ENCODE measurements around the gene DOCK4. TPM values are rescaled to one million over a fixed set of nuclear protein-coding genes. Genes with fewer than 3 reads are reported as not detected.

The DOCK4 gene
- total RNA-seq, 1 donor from 2014 or later: 4.5 TPM

- Histone ChIP-seq H3K4me3 (ENCODE audit: low read depth, low read length) (no peak overlapping the region), H3K27me3 (ENCODE audit: control insufficient read depth, insufficient read depth, low read length) (no peaks in the 10 kb centered on the region), H3K36me3 (ENCODE audit: control insufficient read depth, insufficient read depth, low read length) (no peaks in the 10 kb centered on the region)
- FAIRE-seq (no peak), DNase-seq (ENCODE audit: low read depth) (no peak)
- TF ChIP-seq, protein P1, sequence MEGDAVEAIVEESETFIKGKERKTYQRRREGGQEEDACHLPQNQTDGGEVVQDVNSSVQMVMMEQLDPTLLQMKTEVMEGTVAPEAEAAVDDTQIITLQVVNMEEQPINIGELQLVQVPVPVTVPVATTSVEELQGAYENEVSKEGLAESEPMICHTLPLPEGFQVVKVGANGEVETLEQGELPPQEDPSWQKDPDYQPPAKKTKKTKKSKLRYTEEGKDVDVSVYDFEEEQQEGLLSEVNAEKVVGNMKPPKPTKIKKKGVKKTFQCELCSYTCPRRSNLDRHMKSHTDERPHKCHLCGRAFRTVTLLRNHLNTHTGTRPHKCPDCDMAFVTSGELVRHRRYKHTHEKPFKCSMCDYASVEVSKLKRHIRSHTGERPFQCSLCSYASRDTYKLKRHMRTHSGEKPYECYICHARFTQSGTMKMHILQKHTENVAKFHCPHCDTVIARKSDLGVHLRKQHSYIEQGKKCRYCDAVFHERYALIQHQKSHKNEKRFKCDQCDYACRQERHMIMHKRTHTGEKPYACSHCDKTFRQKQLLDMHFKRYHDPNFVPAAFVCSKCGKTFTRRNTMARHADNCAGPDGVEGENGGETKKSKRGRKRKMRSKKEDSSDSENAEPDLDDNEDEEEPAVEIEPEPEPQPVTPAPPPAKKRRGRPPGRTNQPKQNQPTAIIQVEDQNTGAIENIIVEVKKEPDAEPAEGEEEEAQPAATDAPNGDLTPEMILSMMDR (IDR thresholded peaks at IDR 0.05; ENCODE audit: insufficient read depth, low read length, severe bottlenecking): no peak
Measured at GRCh38 chr7:112116358-112116757, 89.8 kb downstream of the DOCK4 start.

DNA sequence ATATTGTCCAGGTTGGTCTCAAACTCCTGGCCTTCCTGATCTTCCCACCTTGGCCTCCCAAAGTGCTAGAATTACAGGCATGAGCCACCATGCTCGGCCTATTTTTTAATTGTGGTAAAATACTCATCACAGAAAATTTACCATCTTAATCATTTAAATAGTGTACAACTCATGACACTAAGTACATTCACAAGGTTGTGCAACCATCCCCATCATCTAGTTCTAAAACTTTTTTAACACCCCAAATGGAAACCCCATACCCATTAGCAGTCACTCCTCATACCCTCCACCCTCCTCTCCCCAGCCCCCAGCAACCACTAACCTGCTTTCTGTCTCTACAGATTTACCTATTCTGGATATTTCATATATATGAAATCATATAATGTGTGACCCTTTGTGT, 90.3 kb downstream of the DOCK4 start:
- Histone ChIP-seq H3K36me3 (ENCODE audit: control insufficient read depth, insufficient read depth, low read length) (no peaks in the 10 kb centered on the region), H3K4me3 (ENCODE audit: low read depth, low read length) (no peak overlapping the region), H3K27me3 (ENCODE audit: control insufficient read depth, insufficient read depth, low read length) (no peaks in the 10 kb centered on the region)
- FAIRE-seq: no peak
- TF ChIP-seq, protein P1 (IDR thresholded peaks at IDR 0.05; ENCODE audit: insufficient read depth, low read length, severe bottlenecking): no peak
- DNase-seq (ENCODE audit: low read depth): no peak

DNA sequence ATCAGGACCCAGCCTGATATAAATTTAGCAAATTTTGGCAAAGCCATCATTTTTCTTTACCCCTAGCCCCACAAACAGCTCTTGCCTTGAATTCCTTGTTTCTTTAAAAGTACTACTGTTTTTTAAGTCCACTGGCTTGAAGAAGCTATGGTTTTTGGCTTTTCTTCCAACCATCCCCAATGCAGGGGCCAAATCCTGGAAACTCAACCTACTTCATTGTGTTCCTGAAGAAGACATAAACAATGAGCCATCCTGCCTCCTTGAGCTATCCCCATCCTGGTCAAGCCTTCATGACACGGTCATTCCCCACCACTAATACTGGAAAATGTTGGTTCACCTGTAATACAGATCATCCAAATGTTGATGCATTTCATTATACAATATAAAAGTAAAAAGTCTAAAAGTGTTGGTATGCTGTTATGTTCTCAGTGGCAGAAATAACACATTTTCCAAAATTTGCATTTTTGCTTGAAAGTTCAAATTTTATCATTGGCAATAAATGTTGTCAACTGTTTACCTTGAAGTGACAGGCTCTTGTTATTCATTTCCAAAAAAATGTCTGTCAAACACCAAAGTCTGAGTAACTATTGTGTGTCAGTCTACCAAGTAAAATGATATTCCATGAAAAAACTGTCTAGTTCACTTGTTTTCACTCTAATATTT, 92.2 kb downstream of the DOCK4 start:
- DNase-seq (ENCODE audit: low read depth) (no peak), FAIRE-seq (no peak)
- Histone ChIP-seq H3K27me3 (ENCODE audit: control insufficient read depth, insufficient read depth, low read length) (no peaks in the 10 kb centered on the region), H3K36me3 (ENCODE audit: control insufficient read depth, insufficient read depth, low read length) (no peaks in the 10 kb centered on the region), H3K4me3 (ENCODE audit: low read depth, low read length) (no peak overlapping the region)
- TF ChIP-seq, protein P1 (IDR thresholded peaks at IDR 0.05; ENCODE audit: insufficient read depth, low read length, severe bottlenecking): no peak

GRCh38 chr7:112112822-112113255, 93.4 kb downstream of the DOCK4 start:
- no peaks in the 10 kb centered on the region for H3K36me3 ChIP-seq (ENCODE audit: control insufficient read depth, insufficient read depth, low read length)
- peak; percentile 71 for DNase-seq (ENCODE audit: low read depth)
- TF ChIP-seq, protein P1 (IDR thresholded peaks at IDR 0.05; ENCODE audit: insufficient read depth, low read length, severe bottlenecking): no peak
- no peak overlapping the region for H3K4me3 ChIP-seq (ENCODE audit: low read depth, low read length)
- no peaks in the 10 kb centered on the region for H3K27me3 ChIP-seq (ENCODE audit: control insufficient read depth, insufficient read depth, low read length)
- FAIRE-seq: no peak

GRCh38 chr7:112110651-112111050, 95.5 kb downstream of the DOCK4 start:
- FAIRE-seq: no peak
- TF ChIP-seq, protein P1 (IDR thresholded peaks at IDR 0.05; ENCODE audit: insufficient read depth, low read length, severe bottlenecking): no peak
- no peak for DNase-seq (ENCODE audit: low read depth)
- Histone ChIP-seq H3K36me3 (ENCODE audit: control insufficient read depth, insufficient read depth, low read length) (no peaks in the 10 kb centered on the region), H3K27me3 (ENCODE audit: control insufficient read depth, insufficient read depth, low read length) (no peaks in the 10 kb centered on the region), H3K4me3 (ENCODE audit: low read depth, low read length) (no peak overlapping the region)

- TF ChIP-seq, protein P1 (IDR thresholded peaks at IDR 0.05; ENCODE audit: insufficient read depth, low read length, severe bottlenecking): no peak
- Histone ChIP-seq H3K4me3 (ENCODE audit: low read depth, low read length) (no peak overlapping the region), H3K27me3 (ENCODE audit: control insufficient read depth, insufficient read depth, low read length) (no peaks in the 10 kb centered on the region), H3K36me3 (ENCODE audit: control insufficient read depth, insufficient read depth, low read length) (no peaks in the 10 kb centered on the region)
- FAIRE-seq: no peak
- no peak for DNase-seq (ENCODE audit: low read depth)
Measured at GRCh38 chr7:112110175-112110574, 96.0 kb downstream of the DOCK4 start.
